Trophoblast cell (in vitro differentiated cells and primary cell): ENCODE measurements around the gene DAZAP1.

ENCODE experiments used
- DNase-seq, 2 donors: peaks; one replicate each; pipeline ENCODE4 v3.0.0-alpha.2; 2016
- H2AFZ ChIP-seq: 2 replicates; pipeline ENCODE4 v1.6.1; 2013; ENCODE audit warnings: low read length, moderate library complexity, mild to moderate bottlenecking; ENCODE audit not compliant: insufficient read depth, poor library complexity
- H2AK5ac ChIP-seq: 2 replicates; pipeline ENCODE4 v1.6.1; 2013; ENCODE audit warnings: mild to moderate bottlenecking, low read length
- H2BK120ac ChIP-seq: 2 replicates; pipeline ENCODE4 v1.6.1; 2013; ENCODE audit warnings: low read length, mild to moderate bottlenecking, moderate library complexity; ENCODE audit not compliant: insufficient read depth, poor library complexity
- H2BK12ac ChIP-seq: 2 replicates; pipeline ENCODE4 v1.6.1; 2013; ENCODE audit warnings: mild to moderate bottlenecking, low read length, moderate library complexity
- H2BK5ac ChIP-seq: 2 replicates; pipeline ENCODE4 v1.6.1; 2013; ENCODE audit warnings: low read length, low read depth, moderate library complexity, mild to moderate bottlenecking; ENCODE audit not compliant: poor library complexity
- H3K14ac ChIP-seq: 2 replicates; pipeline ENCODE4 v1.6.1; 2013; ENCODE audit warnings: mild to moderate bottlenecking, low read length
- H3K18ac ChIP-seq: 2 replicates; pipeline ENCODE4 v1.6.1; 2013; ENCODE audit warnings: mild to moderate bottlenecking, low read length
- H3K23ac ChIP-seq: 2 replicates; pipeline ENCODE4 v1.6.1; 2013; ENCODE audit warnings: low read length
- H3K27ac ChIP-seq: 2 replicates; pipeline ENCODE4 v1.5.1; 2013; ENCODE audit warnings: low read depth, mild to moderate bottlenecking, inconsistent platforms, low read length, moderate library complexity
- H3K27me3 ChIP-seq: 2 replicates; pipeline ENCODE4 v1.6.1; 2013; ENCODE audit warnings: inconsistent platforms, mild to moderate bottlenecking, low read length, moderate library complexity; ENCODE audit not compliant: insufficient read depth
- H3K36me3 ChIP-seq, 2 experiments: 1 replicate in 1 of 2; 2 replicates in 1 of 2; pipeline ENCODE4 v1.6.1; 2013; ENCODE audit warnings: low read length in 2 of 2, mild to moderate bottlenecking in 2 of 2, moderate library complexity in 1 of 2; ENCODE audit not compliant: insufficient read depth in 2 of 2, control insufficient read depth in 1 of 2
- H3K4ac ChIP-seq: 2 replicates; pipeline ENCODE4 v1.6.1; 2013; ENCODE audit warnings: low read depth, mild to moderate bottlenecking, low read length, moderate library complexity
- H3K4me1 ChIP-seq, 2 experiments: 1 replicate in 1 of 2; 2 replicates in 1 of 2; pipeline ENCODE4 v1.6.1; 2013; ENCODE audit warnings: low read length in 2 of 2, mild to moderate bottlenecking in 2 of 2, moderate library complexity in 1 of 2; ENCODE audit not compliant: insufficient read depth in 2 of 2, control insufficient read depth in 1 of 2
- H3K4me2 ChIP-seq: 2 replicates; pipeline ENCODE4 v1.6.1; 2013; ENCODE audit warnings: inconsistent platforms, mild to moderate bottlenecking, low read length, moderate library complexity
- H3K4me3 ChIP-seq: 2 replicates; pipeline ENCODE4 v1.5.1; 2013; ENCODE audit warnings: mild to moderate bottlenecking, low read depth, low read length, inconsistent platforms
- H3K79me1 ChIP-seq: one replicate; pipeline ENCODE4 v1.6.1; 2013; ENCODE audit warnings: low read length
- H3K79me2 ChIP-seq: 2 replicates; pipeline ENCODE4 v1.6.1; 2013; ENCODE audit warnings: low read length, mild to moderate bottlenecking; ENCODE audit not compliant: control insufficient read depth, insufficient read depth, poor library complexity
- H3K9ac ChIP-seq: 2 replicates; pipeline ENCODE4 v1.6.1; 2013; ENCODE audit warnings: mild to moderate bottlenecking, low read length
- H3K9me3 ChIP-seq: 2 replicates; pipeline ENCODE4 v1.6.1; 2013; ENCODE audit warnings: low read depth, mild to moderate bottlenecking, control low read depth, inconsistent platforms, low read length; ENCODE audit not compliant: insufficient read depth
- H4K12ac ChIP-seq: 2 replicates; pipeline ENCODE4 v1.6.1; 2013; ENCODE audit warnings: low read depth, mild to moderate bottlenecking, low read length, moderate library complexity
- H4K8ac ChIP-seq: 2 replicates; pipeline ENCODE4 v1.6.1; 2013; ENCODE audit warnings: low read depth, mild to moderate bottlenecking, low read length, moderate library complexity
- H4K91ac ChIP-seq: one replicate; pipeline ENCODE4 v1.6.1; 2013; ENCODE audit warnings: low read depth, mild to moderate bottlenecking, low read length, moderate library complexity
- WGBS: extraction: QIAGEN DNeasy Blood & Tissue Kit; methylation state at CpG from one replicate; pipeline ENCODE4 v1.1.7; 2013; ENCODE audit warnings: missing lambda C conversion rate; ENCODE audit not compliant: insufficient read length, insufficient coverage; ENCODE audit errors: extremely low coverage; 5-methylcytosine and 5-hydroxymethylcytosine counted together

The DAZAP1 gene

GRCh38 chr19:1460033-1460995, 52.9 kb downstream of the DAZAP1 start:
- H2BK5ac ChIP-seq, result no peak overlapping the region
- WGBS, result no CpG with 5 or more reads among the region's 36 CpGs
- peaks cover 3 to 5% of the 10 kb centered on the region in 2 experiments for H3K36me3 ChIP-seq
- H4K12ac ChIP-seq, result no peak overlapping the region
- H3K79me2 ChIP-seq, result no peaks in the 10 kb centered on the region
- DNase-seq, result no peak
- no peak overlapping the region for H3K9ac ChIP-seq
- H2BK120ac ChIP-seq, result no peak overlapping the region
- no peak overlapping the region for H3K4me2 ChIP-seq
- no peaks in the 10 kb centered on the region for H3K4me1 ChIP-seq
- no peak overlapping the region for H3K27ac ChIP-seq
- H2AK5ac ChIP-seq, result no peak overlapping the region
- H3K4ac ChIP-seq, result no peak overlapping the region
- H3K79me1 ChIP-seq, result no peaks in the 10 kb centered on the region
- H3K18ac ChIP-seq, result no peak overlapping the region
- peaks cover 4% of the 10 kb centered on the region for H3K27me3 ChIP-seq
- no peak overlapping the region for H2AFZ ChIP-seq
- no peak overlapping the region for H3K14ac ChIP-seq
- H4K91ac ChIP-seq, result no peak overlapping the region
- H4K8ac ChIP-seq, result no peak overlapping the region
- H3K23ac ChIP-seq, result no peak overlapping the region
- H3K4me3 ChIP-seq, result no peak overlapping the region
- no peak overlapping the region for H2BK12ac ChIP-seq
- peaks cover 17% of the 10 kb centered on the region for H3K9me3 ChIP-seq

- H3K4ac ChIP-seq, result no peak overlapping the region
- no CpG with 5 or more reads among the region's 24 CpGs for WGBS
Measured at GRCh38 chr19:1461862-1462261, 54.5 kb downstream of the DAZAP1 start.

GRCh38 chr19:1465191-1466016, 58.0 kb downstream of the DAZAP1 start:
- H2BK5ac ChIP-seq, result no peak overlapping the region
- H2AK5ac ChIP-seq, result no peak overlapping the region
- H3K79me2 ChIP-seq, result no peaks in the 10 kb centered on the region
- H2BK120ac ChIP-seq, result no peak overlapping the region
- H4K91ac ChIP-seq, result no peak overlapping the region
- DNase-seq, result peak; percentile 33 to 58
- WGBS, result no CpG with 5 or more reads among the region's 83 CpGs
- no peak overlapping the region for H3K9ac ChIP-seq
- H3K4me1 ChIP-seq, result peaks cover 4 to 11% of the 10 kb centered on the region in 2 experiments
- H2AFZ ChIP-seq, result no peak overlapping the region
- H3K27ac ChIP-seq, result no peak overlapping the region
- H3K14ac ChIP-seq, result no peak overlapping the region
- H3K18ac ChIP-seq, result no peak overlapping the region
- no peak overlapping the region for H3K23ac ChIP-seq
- no peak overlapping the region for H2BK12ac ChIP-seq
- H3K27me3 ChIP-seq, result peaks cover 55% of the 10 kb centered on the region
- no peak overlapping the region for H3K4me2 ChIP-seq
- H3K79me1 ChIP-seq, result no peaks in the 10 kb centered on the region
- H3K36me3 ChIP-seq, result peaks cover 0 to under 1% of the 10 kb centered on the region in 2 experiments
- no peak overlapping the region for H3K4me3 ChIP-seq
- peaks cover 24% of the 10 kb centered on the region for H3K9me3 ChIP-seq
- no peak overlapping the region for H4K8ac ChIP-seq
- no peak overlapping the region for H4K12ac ChIP-seq
- no peak overlapping the region for H3K4ac ChIP-seq

More at GRCh38 chr19:1461862-1462261, 54.5 kb downstream of the DAZAP1 start:
- no peak overlapping the region for H3K23ac ChIP-seq
- no peak overlapping the region for H2AK5ac ChIP-seq
- H3K4me1 ChIP-seq, result peaks cover 0 to 3% of the 10 kb centered on the region in 2 experiments
- no peak overlapping the region for H3K4me2 ChIP-seq
- DNase-seq, result no peak
- H2BK5ac ChIP-seq, result no peak overlapping the region
- H3K79me1 ChIP-seq, result no peaks in the 10 kb centered on the region
- no peaks in the 10 kb centered on the region for H3K79me2 ChIP-seq
- H3K36me3 ChIP-seq, result peaks cover 3 to 5% of the 10 kb centered on the region in 2 experiments
- peaks cover 18% of the 10 kb centered on the region for H3K9me3 ChIP-seq
- no peak overlapping the region for H4K91ac ChIP-seq
- H2AFZ ChIP-seq, result no peak overlapping the region
- H3K9ac ChIP-seq, result no peak overlapping the region
- no peak overlapping the region for H2BK120ac ChIP-seq
- no peak overlapping the region for H4K8ac ChIP-seq
- no peak overlapping the region for H4K12ac ChIP-seq
- H3K4me3 ChIP-seq, result no peak overlapping the region
- peaks cover 20% of the 10 kb centered on the region for H3K27me3 ChIP-seq
- H3K14ac ChIP-seq, result no peak overlapping the region
- no peak overlapping the region for H2BK12ac ChIP-seq
- no peak overlapping the region for H3K27ac ChIP-seq
- H3K18ac ChIP-seq, result no peak overlapping the region

GRCh38 chr19:1466018-1466460, 58.7 kb downstream of the DAZAP1 start:
- no CpG with 5 or more reads among the region's 41 CpGs for WGBS
- Histone ChIP-seq H2BK120ac (no peak overlapping the region), H3K27me3 (peaks cover 62% of the 10 kb centered on the region), H3K4me3 (no peak overlapping the region), H3K18ac (no peak overlapping the region), H2AK5ac (no peak overlapping the region), H3K23ac (no peak overlapping the region), H4K91ac (no peak overlapping the region), H2BK5ac (no peak overlapping the region), H3K4me1 (peaks cover 5 to 17% of the 10 kb centered on the region in 2 experiments), H4K12ac (no peak overlapping the region), H3K79me2 (no peaks in the 10 kb centered on the region), H2BK12ac (no peak overlapping the region), H3K4me2 (no peak overlapping the region), H3K9ac (no peak overlapping the region), H3K79me1 (no peaks in the 10 kb centered on the region), H4K8ac (no peak overlapping the region), H3K9me3 (peaks cover 27% of the 10 kb centered on the region), H2AFZ (no peak overlapping the region), H3K27ac (no peak overlapping the region), H3K4ac (no peak overlapping the region), H3K36me3 (no peaks in the 10 kb centered on the region), H3K14ac (no peak overlapping the region)
- no peak for DNase-seq
